ENCODE measurements around the gene SLF2. TPM values are rescaled to one million over a fixed set of nuclear protein-coding genes. Genes with fewer than 3 reads are reported as not detected.

SLF2 gene
- total RNA-seq, 2 experiments from 2014 or later: 52.1 to 58.2 TPM

DNA sequence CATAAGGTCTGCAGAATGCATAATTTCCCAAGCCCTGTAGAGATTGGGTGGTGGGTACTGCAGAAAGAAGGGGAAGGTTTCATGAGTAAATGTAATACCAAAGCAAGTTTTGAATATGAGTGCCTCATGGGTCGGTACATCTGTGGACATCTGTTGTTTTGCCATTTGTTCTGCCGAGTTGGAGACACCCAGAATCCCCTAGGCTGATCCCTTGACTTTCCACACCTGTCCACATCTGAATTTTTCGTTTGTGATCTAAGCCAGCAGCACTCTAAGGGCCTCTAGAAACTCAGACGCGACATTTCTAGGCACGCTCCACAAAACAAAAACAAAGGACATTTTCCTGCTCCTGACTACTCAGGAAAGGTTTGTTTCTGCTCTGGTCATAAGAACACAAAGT, 11.7 kb upstream of the SLF2 start:
- Histone ChIP-seq H3K79me2 (ENCODE audit: insufficient read depth, low read depth, low read length) (no peaks in the 10 kb centered on the region), H3K9me3 (ENCODE audit: low read length) (no peaks in the 10 kb centered on the region), H3K36me3 (ENCODE audit: insufficient read depth, low read length) (no peaks in the 10 kb centered on the region), H3K9me2 (ENCODE audit: insufficient read depth, low read length) (no peaks in the 10 kb centered on the region), H2AFZ (ENCODE audit: low read length) (no peak overlapping the region), H3K27ac (ENCODE audit: low read depth, low read length, poor library complexity, severe bottlenecking) (no peak overlapping the region), H3K4me3 (ENCODE audit: low read depth, low read length, poor library complexity, severe bottlenecking) (no peak overlapping the region), H3K4me1 (ENCODE audit: insufficient read depth, low read length, poor library complexity, severe bottlenecking) (no peaks in the 10 kb centered on the region), H4K20me1 (ENCODE audit: insufficient read depth, low read length) (no peaks in the 10 kb centered on the region), H3K4me2 (ENCODE audit: low read length) (no peak overlapping the region)
- CTCF ChIA-PET (ENCODE audit: unreplicated experiment): no interaction called here
- DNase-seq (ENCODE audit: low spot score): no peak
- intact Hi-C loops (cut with micrococcal nuclease; ENCODE audit: unreplicated experiment): no loop called here
- TF ChIP-seq EZH2phosphoT487 (IDR thresholded peaks at IDR 0.05; ENCODE audit: borderline replicate concordance, low read depth, low read length): no peak
- TF ChIP-seq, protein P1, sequence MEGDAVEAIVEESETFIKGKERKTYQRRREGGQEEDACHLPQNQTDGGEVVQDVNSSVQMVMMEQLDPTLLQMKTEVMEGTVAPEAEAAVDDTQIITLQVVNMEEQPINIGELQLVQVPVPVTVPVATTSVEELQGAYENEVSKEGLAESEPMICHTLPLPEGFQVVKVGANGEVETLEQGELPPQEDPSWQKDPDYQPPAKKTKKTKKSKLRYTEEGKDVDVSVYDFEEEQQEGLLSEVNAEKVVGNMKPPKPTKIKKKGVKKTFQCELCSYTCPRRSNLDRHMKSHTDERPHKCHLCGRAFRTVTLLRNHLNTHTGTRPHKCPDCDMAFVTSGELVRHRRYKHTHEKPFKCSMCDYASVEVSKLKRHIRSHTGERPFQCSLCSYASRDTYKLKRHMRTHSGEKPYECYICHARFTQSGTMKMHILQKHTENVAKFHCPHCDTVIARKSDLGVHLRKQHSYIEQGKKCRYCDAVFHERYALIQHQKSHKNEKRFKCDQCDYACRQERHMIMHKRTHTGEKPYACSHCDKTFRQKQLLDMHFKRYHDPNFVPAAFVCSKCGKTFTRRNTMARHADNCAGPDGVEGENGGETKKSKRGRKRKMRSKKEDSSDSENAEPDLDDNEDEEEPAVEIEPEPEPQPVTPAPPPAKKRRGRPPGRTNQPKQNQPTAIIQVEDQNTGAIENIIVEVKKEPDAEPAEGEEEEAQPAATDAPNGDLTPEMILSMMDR (conservative IDR thresholded peaks at IDR 0.05; ENCODE audit: low read length): no peak
- POLR2A ChIA-PET: no interaction called here
- no TSS peak for BruUV-seq (replicated peaks)

DNA sequence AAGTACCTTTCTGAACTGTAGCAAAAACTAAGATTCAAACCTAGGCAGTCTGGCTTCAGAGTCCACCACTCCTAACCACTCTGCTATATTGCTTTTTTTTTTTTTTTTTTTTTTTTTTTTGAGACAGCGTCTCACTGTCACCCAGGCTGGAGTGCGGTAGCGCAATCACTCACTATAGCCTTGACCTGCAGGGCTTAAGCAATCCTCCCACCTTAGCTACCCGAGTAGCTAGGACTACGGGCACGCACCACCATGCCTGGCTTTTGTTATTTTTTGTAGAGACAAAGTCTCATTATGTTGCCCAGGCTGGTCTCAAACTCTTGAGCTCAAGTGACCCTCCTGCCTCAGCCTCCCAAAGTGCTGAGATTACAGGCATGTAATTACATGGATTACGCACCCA, 10.1 kb upstream of the SLF2 start:
- TF ChIP-seq, protein P1 (conservative IDR thresholded peaks at IDR 0.05; ENCODE audit: low read length): no peak
- no peak for TF ChIP-seq EZH2phosphoT487 (IDR thresholded peaks at IDR 0.05; ENCODE audit: borderline replicate concordance, low read depth, low read length)
- Histone ChIP-seq H4K20me1 (ENCODE audit: insufficient read depth, low read length) (no peaks in the 10 kb centered on the region), H2AFZ (ENCODE audit: low read length) (no peak overlapping the region), H3K36me3 (ENCODE audit: insufficient read depth, low read length) (no peaks in the 10 kb centered on the region), H3K9me2 (ENCODE audit: insufficient read depth, low read length) (no peaks in the 10 kb centered on the region), H3K9me3 (ENCODE audit: low read length) (no peaks in the 10 kb centered on the region), H3K79me2 (ENCODE audit: insufficient read depth, low read depth, low read length) (no peaks in the 10 kb centered on the region), H3K4me3 (ENCODE audit: low read depth, low read length, poor library complexity, severe bottlenecking) (no peak overlapping the region), H3K27ac (ENCODE audit: low read depth, low read length, poor library complexity, severe bottlenecking) (no peak overlapping the region), H3K4me1 (ENCODE audit: insufficient read depth, low read length, poor library complexity, severe bottlenecking) (peaks cover 5% of the 10 kb centered on the region), H3K4me2 (ENCODE audit: low read length) (no peak overlapping the region)
- DNase-seq (ENCODE audit: low spot score): no peak
- BruUV-seq (replicated peaks): no TSS peak
- intact Hi-C loops (cut with micrococcal nuclease; ENCODE audit: unreplicated experiment): no loop called here
- ChIA-PET POLR2A (interaction anchor here (1.0 kb wide), 1 partner anchor 10 kb away, joined by 3 read pairs; no protein-coding TSS in a partner anchor), CTCF (ENCODE audit: unreplicated experiment) (no interaction called here)

GRCh38 chr10:100904917-100905316, 7.8 kb upstream of the SLF2 start:
- Histone ChIP-seq H3K9me2 (ENCODE audit: insufficient read depth, low read length) (no peaks in the 10 kb centered on the region), H2AFZ (ENCODE audit: low read length) (no peak overlapping the region), H3K9me3 (ENCODE audit: low read length) (no peaks in the 10 kb centered on the region), H3K4me1 (ENCODE audit: insufficient read depth, low read length, poor library complexity, severe bottlenecking) (peaks cover 17% of the 10 kb centered on the region), H3K4me2 (ENCODE audit: low read length) (no peak overlapping the region), H3K4me3 (ENCODE audit: low read depth, low read length, poor library complexity, severe bottlenecking) (no peak overlapping the region), H3K79me2 (ENCODE audit: insufficient read depth, low read depth, low read length) (no peaks in the 10 kb centered on the region), H3K27ac (ENCODE audit: low read depth, low read length, poor library complexity, severe bottlenecking) (no peak overlapping the region), H4K20me1 (ENCODE audit: insufficient read depth, low read length) (no peaks in the 10 kb centered on the region), H3K36me3 (ENCODE audit: insufficient read depth, low read length) (no peaks in the 10 kb centered on the region)
- ChIA-PET CTCF (ENCODE audit: unreplicated experiment) (no interaction called here), POLR2A (no interaction called here)
- TF ChIP-seq EZH2phosphoT487 (IDR thresholded peaks at IDR 0.05; ENCODE audit: borderline replicate concordance, low read depth, low read length): no peak
- TF ChIP-seq, protein P1 (conservative IDR thresholded peaks at IDR 0.05; ENCODE audit: low read length): no peak
- no TSS peak for BruUV-seq (replicated peaks)
- DNase-seq (ENCODE audit: low spot score): no peak
- intact Hi-C loops (cut with micrococcal nuclease; ENCODE audit: unreplicated experiment): no loop called here
